HG03097 (cell line): ENCODE data around the gene CAPN15.
"Not testable (repeated sequence)": the region's sequence is repeated elsewhere in the genome, so short reads cannot be mapped to it uniquely, and the experiment has no call there.

ENCODE experiments used
- ATAC-seq: cut with Tn5 transposase; IDR thresholded peaks from one replicate; pipeline ENCODE4 v1.9.1; 2021; ENCODE audit not compliant: unreplicated experiment, low FRiP score

The CAPN15 gene

GRCh38 chr16:527015-527903 lies at the start of gene CAPN15:
CAPN15 (plus strand) TSS chr16:527712; CDS start chr16:546839, 19,127 bp downstream.
- ATAC-seq, result peak; percentile 63

GRCh38 chr16:478287-478686 lies 49.2 kb upstream of the CAPN15 start:
- not testable (repeated sequence) for ATAC-seq

GRCh38 chr16:482468-483185 lies 44.9 kb upstream of the CAPN15 start:
- no peak for ATAC-seq

- no peak for ATAC-seq
These were observed 44.0 kb upstream of the CAPN15 start for GRCh38 chr16:483341-484075.

GRCh38 chr16:489606-490005 lies 37.9 kb upstream of the CAPN15 start:
- ATAC-seq, result no peak

GRCh38 chr16:490768-491167 lies 36.7 kb upstream of the CAPN15 start:
- ATAC-seq, result no peak

- ATAC-seq, result no peak
These were observed 36.1 kb upstream of the CAPN15 start for GRCh38 chr16:491220-491919.

- no peak for ATAC-seq
These were observed 35.2 kb upstream of the CAPN15 start for GRCh38 chr16:492211-492875.

- ATAC-seq, result not testable (repeated sequence)
These were observed 32.8 kb upstream of the CAPN15 start for GRCh38 chr16:494676-495075.

GRCh38 chr16:495127-495748 lies 32.3 kb upstream of the CAPN15 start:
- no peak for ATAC-seq

GRCh38 chr16:496097-496886 lies 31.2 kb upstream of the CAPN15 start:
- ATAC-seq, result no peak

GRCh38 chr16:497258-497657 lies 30.3 kb upstream of the CAPN15 start:
- no peak for ATAC-seq

- no peak for ATAC-seq
These were observed 27.6 kb upstream of the CAPN15 start for GRCh38 chr16:499924-500323.

GRCh38 chr16:500709-501108 lies 26.8 kb upstream of the CAPN15 start:
- ATAC-seq, result no peak

- no peak for ATAC-seq
These were observed 25.2 kb upstream of the CAPN15 start for GRCh38 chr16:502179-502943.

GRCh38 chr16:503150-504071 lies 24.1 kb upstream of the CAPN15 start:
- no peak for ATAC-seq
